Caco-2 (cell line): ENCODE data around the gene CPO. TPM values are rescaled to one million over a fixed set of nuclear protein-coding genes. Genes with fewer than 3 reads are reported as not detected.

Source experiments
- BruUV-seq: library from RNA; stranded (reverse); fragments of 400-500 nt; replicated peaks from 2 replicates; lab custom pipeline; 2021; lab: Mats Ljungman, UMichigan
- CTCF ChIA-PET: fragments of 300-600 bp; sonication (Branson Sonifier 250); formaldehyde crosslinking; loops from one replicate; lab custom pipeline; 2022; ENCODE audit warnings: antibody characterized with exemption; lab: Charles Lee
- POLR2A ChIA-PET: fragments of 300-600 bp; sonication (Branson Sonifier 250); formaldehyde crosslinking; loops from one replicate; lab custom pipeline; 2022; ENCODE audit warnings: antibody characterized with exemption; lab: Charles Lee
- DNase-seq, 2 experiments: peaks; one replicate each; pipeline versions ENCODE4 v3.0.0 to v3.0.0-alpha.2; 2020 to 2022
- H3K27me3 ChIP-seq: replicated peaks from 2 replicates; pipeline ENCODE4 v1.6.0; 2011; ENCODE audit warnings: low read length; ENCODE audit not compliant: control insufficient read depth, insufficient read depth
- H3K36me3 ChIP-seq: 2 replicates; pipeline ENCODE4 v1.5.1; 2011; ENCODE audit warnings: low read length; ENCODE audit not compliant: control insufficient read depth, insufficient read depth
- H3K4me1 ChIP-seq: fragments of 250-450 bp; sonication (Bioruptor Pico); 2 replicates; pipeline ENCODE4 v1.5.1; 2020; ENCODE audit warnings: mild to moderate bottlenecking
- H3K4me3 ChIP-seq: 2 replicates; pipeline ENCODE4 v1.5.1; 2011; ENCODE audit warnings: low read depth, mild to moderate bottlenecking, control low read depth, low read length
- H3K9me3 ChIP-seq: fragments of 250-450 bp; sonication (Bioruptor Pico); 2 replicates; pipeline ENCODE4 v1.5.1; 2020; ENCODE audit warnings: mild to moderate bottlenecking, moderate library complexity
- H3K27ac Mint-ChIP-seq: one replicate; pipeline ENCODE4 v1.8.0; 2022; ENCODE audit warnings: mixed read lengths; ENCODE audit not compliant: unreplicated experiment
- H3K27me3 Mint-ChIP-seq: one replicate; pipeline ENCODE4 v1.8.0; 2022; ENCODE audit warnings: mixed read lengths; ENCODE audit not compliant: insufficient read depth, unreplicated experiment
- H3K36me3 Mint-ChIP-seq: one replicate; pipeline ENCODE4 v1.8.0; 2022; ENCODE audit warnings: mild to moderate bottlenecking, mixed read lengths; ENCODE audit not compliant: insufficient read depth, unreplicated experiment
- H3K4me1 Mint-ChIP-seq: one replicate; pipeline ENCODE4 v1.8.0; 2022; ENCODE audit warnings: low read depth, mixed read lengths; ENCODE audit not compliant: unreplicated experiment
- H3K4me3 Mint-ChIP-seq: one replicate; pipeline ENCODE4 v1.8.0; 2022; ENCODE audit warnings: mild to moderate bottlenecking, moderate library complexity, mixed read lengths; ENCODE audit not compliant: unreplicated experiment
- H3K9me3 Mint-ChIP-seq: one replicate; pipeline ENCODE4 v1.8.0; 2022; ENCODE audit warnings: mixed read lengths; ENCODE audit not compliant: unreplicated experiment
- CTCF ChIP-seq, 2 experiments: fragments of 200-600 bp in 1 of 2; IDR thresholded peaks; 1 replicate in 1 of 2; 2 replicates in 1 of 2; pipeline versions ENCODE4 v1.5.1 to v1.8.0; 2011 to 2022; ENCODE audit warnings: antibody characterized with exemption in 1 of 2, control low read depth in 1 of 2, inconsistent platforms in 1 of 2, low read depth in 1 of 2, low read length in 1 of 2, mild to moderate bottlenecking in 1 of 2, moderate library complexity in 1 of 2; ENCODE audit not compliant: insufficient read depth in 1 of 2, severe bottlenecking in 1 of 2, unreplicated experiment in 1 of 2
- intact Hi-C: fragments of 100-400 bp; cut with micrococcal nuclease; formaldehyde crosslinking; loops from one replicate; pipeline ENCODE4 v1.10.0; 2022; ENCODE audit not compliant: unreplicated experiment
- total RNA-seq: library from RNA; stranded (reverse); gene quantifications from 2 replicates; pipeline ENCODE4 v1.2.3, GENCODE V29; 2022

Gene CPO
- total RNA-seq, 1 experiment from 2014 or later: not detected

GRCh38 chr2:206936843-206937230 lies 2.5 kb upstream of the CPO start:
- H3K9me3 ChIP-seq: no peaks in the 10 kb centered on the region; the same call in 1 of the 2 replicates
- no TSS peak for BruUV-seq
- H3K27ac Mint-ChIP-seq: no peak overlapping the region
- intact Hi-C loops: no loop called here
- no peaks in the 10 kb centered on the region for H3K36me3 ChIP-seq
- H3K27me3 Mint-ChIP-seq: peaks cover 6% of the 10 kb centered on the region
- H3K27me3 ChIP-seq: no peaks in the 10 kb centered on the region
- no peak overlapping the region for H3K4me3 Mint-ChIP-seq
- no peak for TF ChIP-seq CTCF (IDR thresholded peaks at IDR 0.05; ENCODE audit: insufficient read depth in 1 of 2, low read depth in 1 of 2, low read length in 1 of 2, severe bottlenecking in 1 of 2, unreplicated experiment in 1 of 2)
- CTCF ChIA-PET: no interaction called here
- POLR2A ChIA-PET: no interaction called here
- no peaks in the 10 kb centered on the region for H3K36me3 Mint-ChIP-seq
- no peak for DNase-seq
- H3K4me1 ChIP-seq: no peaks in the 10 kb centered on the region
- no peak overlapping the region for H3K4me3 ChIP-seq
- no peaks in the 10 kb centered on the region for H3K4me1 Mint-ChIP-seq
- no peaks in the 10 kb centered on the region for H3K9me3 Mint-ChIP-seq

GRCh38 chr2:206937555-206937954 lies 1.8 kb upstream of the CPO start:
- Mint-ChIP-seq H3K36me3 (no peaks in the 10 kb centered on the region), H3K27me3 (peaks cover 6% of the 10 kb centered on the region), H3K9me3 (no peaks in the 10 kb centered on the region), H3K4me3 (no peak overlapping the region), H3K27ac (no peak overlapping the region), H3K4me1 (no peaks in the 10 kb centered on the region)
- Histone ChIP-seq H3K36me3 (no peaks in the 10 kb centered on the region), H3K9me3 (no peaks in the 10 kb centered on the region; the same call in 1 of the 2 replicates), H3K27me3 (no peaks in the 10 kb centered on the region), H3K4me3 (no peak overlapping the region), H3K4me1 (no peaks in the 10 kb centered on the region)
- TF ChIP-seq CTCF (IDR thresholded peaks at IDR 0.05; ENCODE audit: insufficient read depth in 1 of 2, low read depth in 1 of 2, low read length in 1 of 2, severe bottlenecking in 1 of 2, unreplicated experiment in 1 of 2): no peak
- intact Hi-C loops: no loop called here
- ChIA-PET POLR2A (no interaction called here), CTCF (no interaction called here)
- no peak for DNase-seq
- no TSS peak for BruUV-seq

- H3K27ac Mint-ChIP-seq: no peak overlapping the region
- intact Hi-C loops: no loop called here
- H3K36me3 Mint-ChIP-seq: no peaks in the 10 kb centered on the region
- ChIA-PET CTCF (no interaction called here), POLR2A (no interaction called here)
- Histone ChIP-seq H3K4me3 (no peak overlapping the region), H3K9me3 (no peaks in the 10 kb centered on the region; the same call in 1 of the 2 replicates), H3K4me1 (no peaks in the 10 kb centered on the region), H3K36me3 (no peaks in the 10 kb centered on the region), H3K27me3 (no peaks in the 10 kb centered on the region)
- H3K4me3 Mint-ChIP-seq: no peak overlapping the region
- H3K4me1 Mint-ChIP-seq: no peaks in the 10 kb centered on the region
- H3K9me3 Mint-ChIP-seq: no peaks in the 10 kb centered on the region
- DNase-seq: no peak
- TF ChIP-seq CTCF (IDR thresholded peaks at IDR 0.05; ENCODE audit: insufficient read depth in 1 of 2, low read depth in 1 of 2, low read length in 1 of 2, severe bottlenecking in 1 of 2, unreplicated experiment in 1 of 2): no peak
- BruUV-seq: no TSS peak
- peaks cover 3% of the 10 kb centered on the region for H3K27me3 Mint-ChIP-seq
These were observed 1.2 kb downstream of the CPO start for GRCh38 chr2:206940546-206940945.
